GM12878 (cell line): ENCODE data around the gene HSPBP1. TPM values are rescaled to one million over a fixed set of nuclear protein-coding genes. Genes with fewer than 3 reads are reported as not detected.

Experiments used
- ATAC-seq: fragments of 200-7000 bp; cut with Tn5 transposase; 3 replicates; pipeline ENCODE4 v1.9.1; 2020; ENCODE audit warnings: mild to moderate bottlenecking, moderate library complexity
- BruUV-seq: library from RNA; stranded (reverse); fragments of 400-500 nt; replicated peaks from 2 replicates; lab custom pipeline; 2021; lab: Mats Ljungman, UMichigan
- CTCF ChIA-PET: fragments of 300-600 bp; sonication (Branson Sonifier 250); formaldehyde crosslinking; extraction: SDS; loops from one replicate; lab custom pipeline; 2021; ENCODE audit warnings: inconsistent platforms; lab: Yijun Ruan, JAX
- POLR2A ChIA-PET: fragments of 350-600 bp; formaldehyde crosslinking; extraction: SDS; loops from one replicate; lab custom pipeline; 2021; ENCODE audit warnings: inconsistent platforms; lab: Charles Lee
- RAD21 ChIA-PET: fragments of 300-600 bp; sonication (Branson Sonifier 250); formaldehyde crosslinking; loops from one replicate; lab custom pipeline; 2023; ENCODE audit warnings: antibody characterized with exemption; ENCODE audit not compliant: unreplicated experiment; lab: Charles Lee
- SMC1A ChIA-PET: fragments of 300-600 bp; sonication (Branson Sonifier 250); formaldehyde crosslinking; loops from one replicate; lab custom pipeline; 2023; ENCODE audit not compliant: unreplicated experiment, uncharacterized antibody; lab: Charles Lee
- DNase-seq: peaks from one replicate; pipeline ENCODE4 v3.0.0-alpha.2; 2011; ENCODE audit warnings: low read depth, low spot score
- FAIRE-seq: peaks from 3 replicates; lab custom pipeline; 2011; peaks lifted over from hg19 to GRCh38; lab: Jason Lieb, UNC
- H2AFZ ChIP-seq: 2 replicates; pipeline ENCODE4 v1.6.0; 2011; ENCODE audit warnings: low read depth, low read length, control low read depth; ENCODE audit not compliant: control insufficient read depth
- H3K27ac ChIP-seq: 2 replicates; pipeline ENCODE4 v1.5.1; 2011; ENCODE audit warnings: control low read depth; ENCODE audit not compliant: control insufficient read depth, insufficient read depth
- H3K27me3 ChIP-seq, 2 experiments: replicated peaks in 1 of 2; 2 replicates each; pipeline versions ENCODE4 v1.6.0 to v1.6.1; 2011; ENCODE audit warnings: low read length in 1 of 2; ENCODE audit not compliant: control insufficient read depth in 2 of 2, insufficient read depth in 2 of 2
- H3K36me3 ChIP-seq, 2 experiments: 2 replicates each; pipeline ENCODE4 v1.5.1; 2011; ENCODE audit warnings: low read length in 1 of 2; ENCODE audit not compliant: control insufficient read depth in 2 of 2, insufficient read depth in 2 of 2
- H3K4me1 ChIP-seq: 2 replicates; pipeline ENCODE4 v1.6.1; 2011; ENCODE audit warnings: mild to moderate bottlenecking, low read length, moderate library complexity, mixed read lengths; ENCODE audit not compliant: control insufficient read depth, insufficient read depth
- H3K4me2 ChIP-seq: 2 replicates; pipeline ENCODE4 v1.6.0; 2011; ENCODE audit warnings: control low read depth; ENCODE audit not compliant: control insufficient read depth, insufficient read depth
- H3K4me3 ChIP-seq: fragments of 200-600 bp; sonication (generic); 2 replicates; pipeline ENCODE4 v1.5.1; 2016
- H3K79me2 ChIP-seq: 2 replicates; pipeline ENCODE4 v1.6.0; 2011; ENCODE audit warnings: low read length; ENCODE audit not compliant: control insufficient read depth, insufficient read depth
- H3K9ac ChIP-seq: 2 replicates; pipeline ENCODE4 v1.8.0; 2011; ENCODE audit warnings: low read length, control low read depth, mixed read lengths; ENCODE audit not compliant: control insufficient read depth, insufficient read depth
- H3K9me3 ChIP-seq: replicated peaks from 3 replicates; pipeline ENCODE4 v1.5.1; 2011; ENCODE audit warnings: mild to moderate bottlenecking, low read length; ENCODE audit not compliant: control insufficient read depth, insufficient read depth
- H4K20me1 ChIP-seq: 2 replicates; pipeline ENCODE4 v1.6.0; 2011; ENCODE audit not compliant: control insufficient read depth, insufficient read depth
- BHLHE40 ChIP-seq, 2 experiments: fragments of 450-650 bp in 1 of 2; IDR thresholded peaks; 2 replicates each; pipeline ENCODE4 v1.6.1; 2011 to 2017; ENCODE audit warnings: low read depth in 2 of 2, borderline replicate concordance in 1 of 2, improper control_type of control experiment in 1 of 2, low read length in 1 of 2, mild to moderate bottlenecking in 1 of 2
- BRCA1 ChIP-seq: IDR thresholded peaks from 2 replicates; pipeline ENCODE4 v1.6.1; 2011; ENCODE audit warnings: low read depth, low read length, improper control_type of control experiment
- CEBPZ ChIP-seq: fragments of 150-350 bp; IDR thresholded peaks from 2 replicates; pipeline ENCODE4 v1.6.1; 2016; ENCODE audit warnings: low read depth, low read length
- HDGF ChIP-seq: fragments of 450-650 bp; IDR thresholded peaks from 2 replicates; pipeline ENCODE4 v1.6.1; 2016; ENCODE audit warnings: antibody characterized with exemption
- IRF5 ChIP-seq: fragments of 450-650 bp; IDR thresholded peaks from 2 replicates; pipeline ENCODE4 v1.6.1; 2017; ENCODE audit warnings: borderline replicate concordance
- KDM1A ChIP-seq: fragments of 200-600 bp; sonication (generic); IDR thresholded peaks from 2 replicates; pipeline ENCODE4 v1.6.1; 2016; ENCODE audit warnings: borderline replicate concordance
- MYB ChIP-seq: fragments of 150-350 bp; IDR thresholded peaks from 2 replicates; pipeline ENCODE4 v1.6.1; 2014; ENCODE audit warnings: mild to moderate bottlenecking, low read depth, low read length, borderline replicate concordance
- MYC ChIP-seq: IDR thresholded peaks from 2 replicates; pipeline ENCODE4 v1.6.1; 2011; ENCODE audit warnings: mild to moderate bottlenecking, low read length, moderate library complexity, inconsistent platforms; ENCODE audit not compliant: insufficient read depth, insufficient replicate concordance, insufficient read length, severe bottlenecking
- NRF1 ChIP-seq: conservative IDR thresholded peaks from 2 replicates; pipeline ENCODE4 v1.6.1; 2011; ENCODE audit warnings: mild to moderate bottlenecking, low read depth, low read length, improper control_type of control experiment
- POLR2AphosphoS2 ChIP-seq: IDR thresholded peaks from 2 replicates; pipeline ENCODE4 v1.6.1; 2011; ENCODE audit warnings: low read depth, mild to moderate bottlenecking, low read length, improper control_type of control experiment, moderate library complexity
- RFX5 ChIP-seq: IDR thresholded peaks from 2 replicates; pipeline ENCODE4 v1.6.1; 2011; ENCODE audit warnings: low read depth, low read length, improper control_type of control experiment
- SMARCA5 ChIP-seq: fragments of 450-650 bp; IDR thresholded peaks from 2 replicates; pipeline ENCODE4 v1.6.1; 2017; ENCODE audit warnings: mild to moderate bottlenecking
- SPI1 ChIP-seq: IDR thresholded peaks from 2 replicates; pipeline ENCODE4 v1.6.1; 2011; ENCODE audit warnings: low read depth, mild to moderate bottlenecking, low read length, moderate library complexity, borderline replicate concordance; ENCODE audit not compliant: insufficient read depth
- SREBF2 ChIP-seq: IDR thresholded peaks from 2 replicates; pipeline ENCODE4 v1.6.1; 2012; ENCODE audit warnings: mild to moderate bottlenecking, low read length
- TAF1 ChIP-seq: IDR thresholded peaks from 2 replicates; pipeline ENCODE4 v1.6.1; 2011; ENCODE audit warnings: mild to moderate bottlenecking, low read depth, low read length, borderline replicate concordance
- ZBED1 ChIP-seq: IDR thresholded peaks from 2 replicates; pipeline ENCODE4 v1.6.1; 2016; ENCODE audit warnings: borderline replicate concordance
- ZNF274 ChIP-seq: IDR thresholded peaks from one replicate; pipeline ENCODE4 v1.8.0; 2011; ENCODE audit not compliant: insufficient read length, insufficient read depth
- WGBS: methylation state at CpG from one replicate; pipeline ENCODE4 v1.1.6; 2016; ENCODE audit warnings: low lambda C conversion rate; ENCODE audit not compliant: insufficient replicate concordance, insufficient coverage; ENCODE audit errors: missing lambda C conversion rate; 5-methylcytosine and 5-hydroxymethylcytosine counted together
- in situ Hi-C: fragments of 300-500 bp; cut with MboI; formaldehyde crosslinking; loops from 9 replicates; pipeline ENCODE4 v1.14.3; 2018; ENCODE audit warnings: mixed read lengths
- intact Hi-C: fragments of 100-400 bp; cut with micrococcal nuclease; formaldehyde crosslinking; loops from one replicate; pipeline ENCODE4 v1.14.2; 2022; ENCODE audit not compliant: unreplicated experiment
- polyA plus RNA-seq, 11 experiments: library from polyadenylated mRNA; depleted of rRNA in 4 of 11; unstranded in 6 of 11; stranded (reverse) in 5 of 11; fragments of >200 nt; fragmentation: Nextera tagmentation in 4 of 11; fragmentation: Illumina TruSeq in 1 of 11; extraction: Ambion mirVana in 4 of 11; extraction: Trizol in 1 of 11; gene quantifications; 1 replicate in 1 of 11; 2 replicates in 10 of 11; pipeline versions ENCODE4 v1.2.1 to v1.2.3, GENCODE V29; 2011 to 2016; ENCODE audit warnings: inconsistent platforms in 2 of 11, missing spikeins in 2 of 11, low read depth in 1 of 11
- total RNA-seq, 4 experiments: library from RNA; depleted of rRNA in 3 of 4; stranded (reverse); fragments of >200 nt in 3 of 4; fragmentation: Illumina TruSeq in 1 of 4; extraction: Trizol in 1 of 4; gene quantifications; 2 replicates each; pipeline versions ENCODE4 v1.2.1 to v1.2.3, GENCODE V29; 2013 to 2021

HSPBP1 gene
- total and polyA plus RNA-seq, 10 of the 15 experiments (the other 5 are each of a cell fraction or from before 2014, with no cell fraction given) = 0.18 to 83.3 (median 23.0) TPM

GRCh38 chr19:55275851-55276719 lies 3.8 kb downstream of the HSPBP1 start:
- BruUV-seq = no TSS peak
- Histone ChIP-seq H3K79me2 (no peaks in the 10 kb centered on the region; the same call in 1 of the 2 replicates), H2AFZ (peak overlapping the region; percentile 40; the same call in 1 of the 2 replicates), H3K4me2 (peak overlapping the region; percentile 92), H4K20me1 (no peaks in the 10 kb centered on the region), H3K36me3 (peaks cover 0 to 3% of the 10 kb centered on the region in 2 experiments; a peak in 1 of 4 replicates), H3K4me3 (0 out of 2 replicates have a peak overlapping the region, but pooled peaks have one; percentile 10), H3K27ac (peak overlapping the region; percentile 80), H3K27me3 (no peaks in the 10 kb centered on the region), H3K9ac (peak overlapping the region; percentile 65), H3K4me1 (peaks cover 41% of the 10 kb centered on the region), H3K9me3 (no peaks in the 10 kb centered on the region; the same call in 2 of the 3 replicates)
- in situ Hi-C loops (no loop called here), intact Hi-C loops (loop anchor here (1.0 kb wide), 1 partner anchor 17 kb away; the partner anchor contains the start of gene PPP6R1)
- CTCF ChIA-PET = interaction anchor here (1.0 to 2.6 kb wide), 3 partner anchors 16 to 25 kb away, joined by 4 to 7 read pairs (median 6); no protein-coding TSS in a partner anchor
- DNase-seq (no peak), ATAC-seq (peak; percentile 75), FAIRE-seq (peak; percentile 13)
- POLR2A ChIA-PET = interaction anchor here (0.6 to 6.1 kb wide), 9 partner anchors 14 to 776 kb away, joined by 3 to 86 read pairs (median 4); partner anchors contain the start of genes KMT5C and PPP6R1
- RAD21 ChIA-PET = interaction anchor here (0.6 to 3.8 kb wide), 4 partner anchors 15 to 63 kb away, joined by 3 to 46 read pairs (median 3); no protein-coding TSS in a partner anchor
- SMC1A ChIA-PET = interaction anchor here (0.5 to 7.6 kb wide), 7 partner anchors 16 to 202 kb away, joined by 3 to 68 read pairs (median 4); partner anchors contain the start of genes ISOC2 and PPP6R1
- 9% methylated on average over 16 of the region's 17 CpGs for WGBS
- TF ChIP-seq SMARCA5 = no peak
- no peak for TF ChIP-seq ZBED1
- TF ChIP-seq BHLHE40 (IDR thresholded peaks at IDR 0.05; ENCODE audit: borderline replicate concordance in 1 of 2, low read depth in 2 of 2, low read length in 1 of 2) = 0 out of 4 replicates have a peak, but pooled peaks of 1 of the 2 experiments have one; percentile 33
- no peak for TF ChIP-seq BRCA1
- TF ChIP-seq HDGF = no peak
- TF ChIP-seq ZNF274 = no peak
- TF ChIP-seq IRF5 = no peak
- TF ChIP-seq CEBPZ = no peak
- no peak for TF ChIP-seq SREBF2
- TF ChIP-seq POLR2AphosphoS2 = no peak
- 0 out of 2 replicates have a peak, but pooled peaks have one; percentile 17 for TF ChIP-seq TAF1
- no peak for TF ChIP-seq RFX5
- TF ChIP-seq MYC = no peak
- no peak for TF ChIP-seq NRF1
- TF ChIP-seq SPI1 = peak; percentile 87
- no peak for TF ChIP-seq KDM1A
- TF ChIP-seq MYB = no peak
